ENCODE data around the gene ODAD4. TPM values are rescaled to one million over a fixed set of nuclear protein-coding genes. Genes with fewer than 3 reads are reported as not detected.

Gene ODAD4
- total RNA-seq, 2 experiments from 2014 or later, result 0.81 to 1.4 TPM

DNA sequence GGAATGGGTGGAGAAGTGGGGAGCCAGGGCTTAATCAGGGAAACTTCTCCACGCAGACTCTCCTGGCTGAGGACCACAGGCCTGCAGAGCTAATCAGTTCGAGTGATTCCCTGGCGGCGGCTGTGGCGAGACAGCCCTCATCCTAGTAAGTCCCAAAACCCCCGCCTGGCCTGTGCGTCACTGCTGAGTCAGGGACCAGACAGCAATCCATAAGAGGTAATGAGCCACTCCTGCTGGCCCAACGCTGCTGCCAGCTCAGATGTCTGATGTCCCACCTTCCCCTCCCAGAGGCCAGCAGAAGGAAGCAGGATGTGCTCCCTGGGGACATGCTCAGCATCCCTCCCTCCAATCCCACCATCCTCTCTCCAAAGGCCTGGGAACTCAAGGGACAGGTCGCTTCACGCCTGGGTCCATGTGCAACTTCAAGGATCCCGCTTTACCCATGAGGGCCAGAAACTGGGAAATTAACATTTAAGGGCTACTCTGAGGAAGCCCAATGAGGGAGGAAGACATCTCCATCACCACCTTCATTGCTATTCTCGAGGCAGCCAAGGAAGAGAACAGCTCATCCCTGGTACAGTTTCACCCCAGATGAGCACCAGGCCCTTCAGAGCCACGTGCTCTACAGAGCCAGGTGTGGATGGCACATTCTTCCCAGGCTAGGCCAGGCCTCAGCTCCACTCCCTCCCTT lies 19.6 kb upstream of the ODAD4 start:
- DNase-seq, result no peak
- peaks cover 39% of the 10 kb centered on the region for H3K36me3 Mint-ChIP-seq (ENCODE audit: low read depth)
- TF ChIP-seq, protein P1, sequence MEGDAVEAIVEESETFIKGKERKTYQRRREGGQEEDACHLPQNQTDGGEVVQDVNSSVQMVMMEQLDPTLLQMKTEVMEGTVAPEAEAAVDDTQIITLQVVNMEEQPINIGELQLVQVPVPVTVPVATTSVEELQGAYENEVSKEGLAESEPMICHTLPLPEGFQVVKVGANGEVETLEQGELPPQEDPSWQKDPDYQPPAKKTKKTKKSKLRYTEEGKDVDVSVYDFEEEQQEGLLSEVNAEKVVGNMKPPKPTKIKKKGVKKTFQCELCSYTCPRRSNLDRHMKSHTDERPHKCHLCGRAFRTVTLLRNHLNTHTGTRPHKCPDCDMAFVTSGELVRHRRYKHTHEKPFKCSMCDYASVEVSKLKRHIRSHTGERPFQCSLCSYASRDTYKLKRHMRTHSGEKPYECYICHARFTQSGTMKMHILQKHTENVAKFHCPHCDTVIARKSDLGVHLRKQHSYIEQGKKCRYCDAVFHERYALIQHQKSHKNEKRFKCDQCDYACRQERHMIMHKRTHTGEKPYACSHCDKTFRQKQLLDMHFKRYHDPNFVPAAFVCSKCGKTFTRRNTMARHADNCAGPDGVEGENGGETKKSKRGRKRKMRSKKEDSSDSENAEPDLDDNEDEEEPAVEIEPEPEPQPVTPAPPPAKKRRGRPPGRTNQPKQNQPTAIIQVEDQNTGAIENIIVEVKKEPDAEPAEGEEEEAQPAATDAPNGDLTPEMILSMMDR (IDR thresholded peaks at IDR 0.05), result no peak
- H3K4me3 Mint-ChIP-seq, result no peak overlapping the region
- ChIA-PET POLR2A (interaction anchor here (0.6 to 1.0 kb wide), 3 partner anchors 8 to 81 kb away, joined by 3 read pairs; partner anchors contain the start of gene ODAD4), CTCF (no interaction called here)
- no peak for ATAC-seq
- no peak overlapping the region for H3K27ac Mint-ChIP-seq
- intact Hi-C loops (cut with micrococcal nuclease), result no loop called here
- no peaks in the 10 kb centered on the region for H3K27me3 Mint-ChIP-seq
- no peaks in the 10 kb centered on the region for H3K9me3 Mint-ChIP-seq
- H3K4me1 Mint-ChIP-seq (ENCODE audit: low read depth), result peaks cover 15% of the 10 kb centered on the region

DNA sequence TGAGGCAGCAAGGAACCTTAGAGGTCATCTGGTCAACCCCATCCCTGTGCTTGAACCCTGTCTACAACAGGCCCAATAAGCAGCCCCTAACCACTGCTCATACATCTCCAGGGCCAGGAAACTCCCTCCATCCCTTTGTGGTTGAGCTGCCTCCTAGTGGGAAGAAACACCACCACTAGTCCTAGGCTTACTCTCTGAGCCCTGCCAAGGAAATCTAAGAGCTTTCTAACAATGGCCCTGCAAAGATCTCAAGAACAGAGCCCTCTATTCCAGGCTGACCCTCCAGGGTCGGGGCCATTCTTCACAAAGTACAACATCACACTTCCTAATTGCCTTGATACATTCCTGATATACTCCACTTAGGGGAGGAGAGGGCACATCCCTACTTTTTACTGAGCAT lies 17.5 kb upstream of the ODAD4 start:
- Mint-ChIP-seq H3K4me3 (no peak overlapping the region), H3K27me3 (no peaks in the 10 kb centered on the region), H3K4me1 (ENCODE audit: low read depth) (peaks cover 28% of the 10 kb centered on the region), H3K27ac (no peak overlapping the region), H3K36me3 (ENCODE audit: low read depth) (peaks cover 28% of the 10 kb centered on the region), H3K9me3 (no peaks in the 10 kb centered on the region)
- POLR2A ChIA-PET, result no interaction called here
- ATAC-seq (no peak), DNase-seq (no peak)
- intact Hi-C loops (cut with micrococcal nuclease), result no loop called here
- TF ChIP-seq, protein P1 (IDR thresholded peaks at IDR 0.05), result no peak
- CTCF ChIA-PET, result no interaction called here

DNA sequence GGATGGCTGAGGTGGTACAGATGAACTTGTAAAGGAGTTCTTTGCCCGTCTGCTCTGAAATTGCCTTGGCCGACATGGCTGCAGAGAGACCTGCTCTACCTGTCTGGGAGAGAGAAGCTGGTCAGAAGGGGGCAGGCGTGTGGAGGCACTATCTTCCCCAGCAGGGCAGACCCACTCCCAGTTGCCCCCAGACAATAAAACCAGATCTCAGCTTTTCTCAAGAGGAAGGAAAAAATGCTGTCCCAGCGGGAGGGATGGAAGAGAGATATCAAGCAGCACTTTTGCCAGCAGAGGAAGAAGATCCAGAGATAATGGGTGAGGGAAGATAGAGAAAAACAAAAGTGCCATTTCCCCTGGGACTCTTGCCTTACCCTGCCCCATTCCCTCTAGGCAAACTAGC lies 16.6 kb upstream of the ODAD4 start:
- no peak overlapping the region for H3K27ac Mint-ChIP-seq
- no peak overlapping the region for H3K4me3 Mint-ChIP-seq
- no peak for ATAC-seq
- H3K36me3 Mint-ChIP-seq (ENCODE audit: low read depth), result peaks cover 28% of the 10 kb centered on the region
- no peaks in the 10 kb centered on the region for H3K9me3 Mint-ChIP-seq
- TF ChIP-seq, protein P1 (IDR thresholded peaks at IDR 0.05), result no peak
- intact Hi-C loops (cut with micrococcal nuclease), result no loop called here
- no peak for DNase-seq
- ChIA-PET CTCF (interaction anchor here (1.2 kb wide), 2 partner anchors 28 to 112 kb away, joined by 3 to 4 read pairs; no protein-coding TSS in a partner anchor), POLR2A (no interaction called here)
- peaks cover 28% of the 10 kb centered on the region for H3K4me1 Mint-ChIP-seq (ENCODE audit: low read depth)
- no peaks in the 10 kb centered on the region for H3K27me3 Mint-ChIP-seq

DNA sequence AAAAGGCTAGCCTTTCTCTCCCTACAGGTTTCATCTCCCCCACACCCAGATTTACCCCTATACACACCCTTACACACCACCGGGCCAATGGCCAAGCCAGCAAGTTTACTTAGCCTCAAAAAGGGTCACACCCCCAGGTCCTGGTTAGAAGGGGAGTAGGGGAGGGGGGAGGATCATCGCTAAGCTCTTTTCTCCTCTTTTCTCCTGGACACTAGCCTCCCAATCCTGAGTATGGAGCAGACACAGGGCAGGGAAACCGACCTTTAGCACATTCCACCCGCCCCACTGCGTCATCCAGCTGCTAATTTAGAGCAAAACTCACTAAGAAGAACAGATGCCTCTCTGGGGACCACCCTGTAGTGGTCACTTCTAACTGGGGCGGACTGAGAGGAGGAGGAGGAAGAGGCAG lies 16.1 kb upstream of the ODAD4 start:
- Mint-ChIP-seq H3K4me3 (no peak overlapping the region), H3K36me3 (ENCODE audit: low read depth) (peaks cover 27% of the 10 kb centered on the region), H3K9me3 (no peaks in the 10 kb centered on the region), H3K4me1 (ENCODE audit: low read depth) (peaks cover 29% of the 10 kb centered on the region), H3K27me3 (no peaks in the 10 kb centered on the region), H3K27ac (no peak overlapping the region)
- DNase-seq (no peak), ATAC-seq (no peak)
- ChIA-PET CTCF (interaction anchor here (1.2 kb wide), 2 partner anchors 28 to 113 kb away, joined by 3 to 4 read pairs; no protein-coding TSS in a partner anchor), POLR2A (no interaction called here)
- TF ChIP-seq, protein P1 (IDR thresholded peaks at IDR 0.05), result no peak
- intact Hi-C loops (cut with micrococcal nuclease), result no loop called here

DNA sequence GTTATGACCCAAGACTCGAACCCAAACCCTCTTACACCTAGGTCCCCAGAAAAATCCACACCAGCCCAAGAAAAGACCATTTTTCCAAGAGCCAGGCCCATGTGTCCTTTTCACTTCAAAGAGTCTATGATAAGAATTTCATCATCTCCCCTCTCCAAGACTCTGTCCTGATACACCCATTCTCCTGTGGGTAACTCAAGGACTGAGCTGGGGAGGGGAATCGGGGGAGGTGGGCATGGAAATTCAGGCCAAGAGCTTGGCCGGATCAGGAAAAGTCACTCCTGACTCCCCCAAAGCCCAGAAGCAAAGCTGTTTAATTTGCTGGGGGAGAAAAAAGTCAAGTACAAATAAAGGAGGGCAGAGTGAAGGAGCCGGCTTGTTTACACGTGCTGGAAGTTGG lies 15.4 kb upstream of the ODAD4 start:
- intact Hi-C loops (cut with micrococcal nuclease), result no loop called here
- CTCF ChIA-PET, result interaction anchor here (1.2 kb wide), 1 partner anchor 113 kb away, joined by 3 read pairs; no protein-coding TSS in a partner anchor
- no peak overlapping the region for H3K4me3 Mint-ChIP-seq
- peaks cover 21% of the 10 kb centered on the region for H3K36me3 Mint-ChIP-seq (ENCODE audit: low read depth)
- no peak overlapping the region for H3K27ac Mint-ChIP-seq
- H3K4me1 Mint-ChIP-seq (ENCODE audit: low read depth), result peaks cover 32% of the 10 kb centered on the region
- no peaks in the 10 kb centered on the region for H3K27me3 Mint-ChIP-seq
- TF ChIP-seq, protein P1 (IDR thresholded peaks at IDR 0.05), result no peak
- POLR2A ChIA-PET, result interaction anchor here (0.6 to 0.9 kb wide), 3 partner anchors 9 to 45 kb away, joined by 3 read pairs; no protein-coding TSS in a partner anchor
- no peak for DNase-seq
- H3K9me3 Mint-ChIP-seq, result no peaks in the 10 kb centered on the region
- no peak for ATAC-seq
